ENCODE results near the gene SMYD3. TPM values are rescaled to one million over a fixed set of nuclear protein-coding genes. Genes with fewer than 3 reads are reported as not detected.
A peak's percentile ranks its signal among the peaks of the same experiment; 100 is the strongest.
"Not testable (repeated sequence)": the region's sequence is repeated elsewhere in the genome, so short reads cannot be mapped to it uniquely, and the experiment has no call there.

The SMYD3 gene
- polyA plus RNA-seq, 1 donor from 2014 or later, result 35.9 TPM

DNA sequence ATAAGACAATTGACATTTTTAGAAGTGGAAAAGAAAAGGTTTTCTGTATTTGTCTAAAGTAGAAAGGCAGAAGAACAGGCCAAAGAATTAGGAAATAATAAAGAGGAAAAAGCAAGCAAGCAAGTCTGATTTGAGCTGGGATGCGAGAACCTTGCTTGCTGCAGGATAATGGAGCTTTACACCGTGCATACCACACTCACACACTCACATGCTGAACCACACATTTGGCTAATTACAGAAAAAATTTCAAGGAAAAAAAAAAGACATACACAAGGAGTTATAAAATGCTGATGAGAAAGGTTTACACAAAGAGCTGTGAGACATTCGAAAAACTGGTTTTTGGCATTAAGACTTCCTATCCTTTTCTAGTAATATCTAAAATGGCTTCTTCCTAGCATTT, 758.4 kb downstream of the SMYD3 start:
- H3K27ac Mint-ChIP-seq, result no peak overlapping the region
- peaks cover 0 to 2% (median 1%) of the 10 kb centered on the region in 3 donors for H3K9me3 Mint-ChIP-seq
- peaks cover 2 to 5% (median 5%) of the 10 kb centered on the region in 3 donors for H3K4me1 Mint-ChIP-seq
- H3K36me3 Mint-ChIP-seq, result peaks cover 25% of the 10 kb centered on the region
- H3K4me3 Mint-ChIP-seq, result no peak overlapping the region
- H3K27me3 Mint-ChIP-seq, result no peaks in the 10 kb centered on the region

DNA sequence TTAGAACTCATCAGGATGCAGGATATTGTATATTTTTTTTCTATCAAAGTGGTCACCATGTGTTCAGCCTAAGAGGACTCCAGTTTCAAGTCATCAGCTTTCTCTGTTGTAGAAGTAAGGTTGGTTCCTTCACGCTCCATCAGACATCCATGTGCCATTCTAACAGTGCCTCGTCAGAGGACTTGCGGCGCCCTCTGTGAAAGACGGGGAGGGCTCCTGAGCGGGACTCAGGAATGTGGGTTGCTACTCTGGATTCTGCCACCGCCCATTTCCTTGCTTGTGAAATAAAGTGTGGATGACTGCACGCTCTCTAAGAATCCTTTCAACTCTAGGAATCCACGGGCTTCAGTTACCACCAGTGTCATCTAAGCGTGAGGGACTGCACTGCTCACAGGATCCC, 758.8 kb downstream of the SMYD3 start:
- no peak overlapping the region for H3K4me3 Mint-ChIP-seq
- no peak overlapping the region for H3K27ac Mint-ChIP-seq
- H3K27me3 Mint-ChIP-seq, result no peaks in the 10 kb centered on the region
- peaks cover 2 to 5% (median 5%) of the 10 kb centered on the region in 3 donors for H3K4me1 Mint-ChIP-seq
- peaks cover 0 to 2% (median 1%) of the 10 kb centered on the region in 3 donors for H3K9me3 Mint-ChIP-seq
- peaks cover 25% of the 10 kb centered on the region for H3K36me3 Mint-ChIP-seq

DNA sequence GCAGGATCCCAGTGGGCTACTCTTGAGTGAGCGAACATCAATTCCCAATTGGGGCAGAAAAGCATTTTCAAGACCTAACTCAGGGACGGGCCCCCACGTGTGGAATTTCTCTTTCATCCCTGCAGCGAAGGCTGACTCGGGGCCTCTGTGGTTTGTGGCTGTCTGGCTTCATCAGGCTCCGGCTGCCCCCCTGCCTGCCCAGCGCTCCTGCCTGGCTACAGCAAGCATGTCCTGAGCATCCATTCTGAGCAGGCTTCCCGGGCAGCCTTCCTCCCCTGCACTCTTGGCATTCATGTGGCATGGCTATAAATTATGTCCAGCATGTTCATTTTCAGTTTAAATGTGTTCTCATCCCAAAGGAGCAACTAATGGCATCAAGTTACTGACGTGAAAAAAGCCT, 764.2 kb downstream of the SMYD3 start:
- H3K4me3 Mint-ChIP-seq, result no peak overlapping the region
- H3K27ac Mint-ChIP-seq, result no peak overlapping the region
- H3K4me1 Mint-ChIP-seq, result peaks cover 0 to 4% (median 2%) of the 10 kb centered on the region in 3 donors
- H3K36me3 Mint-ChIP-seq, result peaks cover 20% of the 10 kb centered on the region
- H3K9me3 Mint-ChIP-seq, result peaks cover 0 to 2% (median 1%) of the 10 kb centered on the region in 3 donors
- H3K27me3 Mint-ChIP-seq, result no peaks in the 10 kb centered on the region

DNA sequence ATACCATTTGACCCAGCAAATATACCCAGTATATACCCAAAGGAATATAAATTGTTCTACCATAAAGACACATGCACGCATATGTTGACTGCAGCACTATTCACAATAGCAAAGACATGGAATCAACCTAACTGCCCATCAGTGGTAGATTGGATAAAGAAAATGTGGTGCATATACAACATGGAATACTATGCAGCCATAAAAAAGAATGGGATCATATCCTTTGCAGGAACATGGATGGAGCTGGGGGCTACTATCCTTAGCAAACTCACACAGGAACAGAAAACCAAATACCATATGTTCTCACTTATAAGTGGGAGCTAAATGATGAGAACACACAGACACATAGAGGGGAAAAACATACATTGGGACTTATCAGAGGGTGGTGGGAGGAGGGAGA, 766.7 kb downstream of the SMYD3 start:
- not testable (repeated sequence) for H3K4me3 Mint-ChIP-seq, H3K36me3 Mint-ChIP-seq, H3K9me3 Mint-ChIP-seq, H3K4me1 Mint-ChIP-seq, H3K27me3 Mint-ChIP-seq, H3K27ac Mint-ChIP-seq

DNA sequence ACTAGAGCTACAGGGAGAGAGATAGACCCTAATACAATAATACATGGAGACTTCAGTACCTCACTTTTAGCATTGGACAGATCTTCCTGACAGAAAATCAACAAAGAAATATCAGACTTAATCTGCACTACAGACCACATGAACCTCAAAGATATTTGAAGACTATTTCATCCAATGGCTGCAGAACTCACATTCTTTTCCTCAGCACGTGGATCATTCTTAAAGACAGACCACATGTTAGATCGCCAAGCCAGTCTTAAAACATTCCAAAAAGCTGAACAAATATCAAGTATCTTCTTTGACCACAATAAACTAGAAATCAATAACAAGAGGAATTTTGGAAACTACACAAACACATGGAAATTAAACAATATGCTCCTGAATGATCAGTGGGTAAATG, 776.3 kb downstream of the SMYD3 start:
- no peak overlapping the region for H3K4me3 Mint-ChIP-seq
- H3K4me1 Mint-ChIP-seq, result peaks cover 0 to 5% (median 0%) of the 10 kb centered on the region in 3 donors
- H3K27me3 Mint-ChIP-seq, result no peaks in the 10 kb centered on the region
- peaks cover 9 to 50% (median 34%) of the 10 kb centered on the region in 3 donors for H3K9me3 Mint-ChIP-seq
- H3K36me3 Mint-ChIP-seq, result peaks cover 12% of the 10 kb centered on the region
- H3K27ac Mint-ChIP-seq, result no peak overlapping the region

DNA sequence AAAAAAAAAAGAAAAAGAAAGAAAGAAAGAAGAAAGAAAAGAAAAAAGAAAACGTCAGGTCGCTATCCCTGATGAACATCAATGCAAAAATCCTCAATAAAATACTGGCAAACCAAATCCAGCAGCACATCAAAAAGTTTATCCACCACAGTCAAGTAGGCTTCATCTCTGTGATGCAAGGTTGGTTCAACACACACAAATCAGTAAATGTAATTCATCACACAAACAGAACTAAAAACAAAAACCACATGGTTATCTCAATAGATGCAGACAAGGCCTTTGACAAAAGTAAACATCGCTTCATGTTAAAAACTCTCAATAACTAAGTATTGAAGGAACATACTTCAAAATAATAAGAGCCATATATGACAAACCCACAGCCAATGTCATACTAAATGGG, 779.0 kb downstream of the SMYD3 start:
- Mint-ChIP-seq H3K9me3 (peaks cover 7 to 46% (median 34%) of the 10 kb centered on the region in 3 donors), H3K36me3 (peaks cover 14% of the 10 kb centered on the region)
- H3K27ac Mint-ChIP-seq, H3K4me1 Mint-ChIP-seq, H3K27me3 Mint-ChIP-seq, H3K4me3 Mint-ChIP-seq: not testable (repeated sequence)

DNA sequence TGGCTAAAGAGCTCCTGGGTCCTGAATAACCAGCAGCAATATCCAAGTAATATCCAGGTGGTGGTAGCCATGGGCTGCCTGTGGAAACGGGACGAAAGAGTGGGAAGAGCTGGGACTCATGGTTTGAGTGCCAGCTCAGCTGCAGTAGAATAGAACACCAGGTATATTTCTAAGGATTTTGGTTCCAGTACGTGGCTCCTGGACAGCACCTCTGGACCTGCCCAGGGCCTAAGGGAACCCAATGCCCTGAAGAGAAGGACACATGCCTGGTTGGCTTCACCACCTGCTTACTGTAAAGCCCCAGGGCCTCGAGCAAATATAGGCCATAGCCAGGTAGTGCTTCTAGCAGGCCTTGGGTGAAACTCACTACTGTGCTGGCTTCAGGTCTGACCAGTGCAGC, 785.6 kb downstream of the SMYD3 start:
- H3K9me3 Mint-ChIP-seq, result peaks cover 0 to 5% (median 5%) of the 10 kb centered on the region in 3 donors
- no peaks in the 10 kb centered on the region for H3K27me3 Mint-ChIP-seq
- H3K4me3 Mint-ChIP-seq, result no peak overlapping the region
- no peaks in the 10 kb centered on the region for H3K4me1 Mint-ChIP-seq
- peaks cover 4% of the 10 kb centered on the region for H3K36me3 Mint-ChIP-seq
- H3K27ac Mint-ChIP-seq, result no peak overlapping the region

DNA sequence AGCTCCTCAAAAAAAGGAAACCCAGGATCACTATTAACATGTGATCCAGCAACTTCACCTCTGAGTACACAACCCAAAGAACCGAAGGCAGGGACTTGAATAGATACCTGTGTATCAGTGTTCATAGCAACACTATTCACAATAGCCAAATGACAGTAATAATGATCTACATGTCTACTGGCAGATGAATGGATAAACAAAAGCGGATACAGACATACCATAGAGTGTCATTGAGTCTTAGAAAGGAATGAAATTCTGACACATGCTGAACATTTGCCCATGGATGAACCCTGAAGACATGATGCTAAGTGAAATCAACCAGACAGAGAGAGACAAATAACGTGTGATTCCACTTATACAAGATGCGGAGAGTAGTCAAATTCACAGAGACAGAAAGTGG, 788.1 kb downstream of the SMYD3 start:
- Mint-ChIP-seq H3K27me3 (no peaks in the 10 kb centered on the region), H3K4me1 (peaks cover 3 to 4% (median 3%) of the 10 kb centered on the region in 3 donors), H3K4me3 (no peak overlapping the region)

DNA sequence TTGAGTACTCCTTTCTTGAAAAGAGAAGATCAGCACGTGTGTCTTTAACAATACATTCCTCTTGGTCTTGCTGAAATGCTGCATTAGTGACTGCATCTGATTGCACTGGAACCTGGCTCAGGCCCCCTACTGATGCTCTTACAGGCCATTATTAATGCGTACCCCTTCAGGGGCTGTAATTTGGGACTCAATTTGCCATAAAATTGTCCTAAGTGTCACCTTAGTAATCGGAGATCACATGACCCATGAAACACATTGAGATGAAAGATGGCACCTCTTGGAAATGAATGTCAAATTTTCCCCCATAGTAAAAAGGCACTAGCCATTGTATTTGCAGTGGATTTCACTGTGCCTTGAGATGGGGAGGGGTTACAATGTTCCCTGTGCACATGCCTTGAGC, 789.0 kb downstream of the SMYD3 start:
- Mint-ChIP-seq H3K27me3 (no peaks in the 10 kb centered on the region), H3K27ac (no peak overlapping the region), H3K4me3 (no peak overlapping the region), H3K9me3 (peaks cover 0 to 4% (median 0%) of the 10 kb centered on the region in 3 donors), H3K36me3 (peaks cover under 1% of the 10 kb centered on the region), H3K4me1 (peaks cover 3 to 4% (median 3%) of the 10 kb centered on the region in 3 donors)

More for the DNA sequence above, 788.1 kb downstream of the SMYD3 start:
- Mint-ChIP-seq H3K36me3 (peaks cover 2% of the 10 kb centered on the region), H3K9me3 (peaks cover 0 to 4% (median 0%) of the 10 kb centered on the region in 3 donors), H3K27ac (peak overlapping the region in 1 of 3 donors; percentile 9)

DNA sequence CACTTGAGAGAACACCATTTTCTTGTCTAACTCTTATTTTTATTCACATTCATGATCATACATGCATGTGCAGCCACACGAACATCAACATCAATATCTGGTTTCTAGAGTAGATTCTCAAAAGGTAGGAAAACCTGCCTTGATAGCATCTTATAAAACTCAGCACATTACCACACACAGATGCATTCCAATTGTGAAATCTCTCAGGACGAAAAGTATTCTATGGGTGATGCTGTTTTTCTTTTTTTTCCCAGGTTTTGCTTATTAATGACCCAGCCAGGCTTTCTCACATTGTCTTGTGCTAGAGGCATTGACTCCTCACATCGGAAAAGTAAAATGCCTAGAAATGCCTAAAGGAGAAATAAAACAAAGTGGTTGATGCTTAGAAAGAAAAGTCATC, 789.5 kb downstream of the SMYD3 start:
- Mint-ChIP-seq H3K27ac (no peak overlapping the region), H3K4me1 (peaks cover 3 to 4% (median 3%) of the 10 kb centered on the region in 3 donors), H3K4me3 (no peak overlapping the region), H3K27me3 (no peaks in the 10 kb centered on the region), H3K9me3 (peaks cover 0 to 4% (median 0%) of the 10 kb centered on the region in 3 donors), H3K36me3 (no peaks in the 10 kb centered on the region)

DNA sequence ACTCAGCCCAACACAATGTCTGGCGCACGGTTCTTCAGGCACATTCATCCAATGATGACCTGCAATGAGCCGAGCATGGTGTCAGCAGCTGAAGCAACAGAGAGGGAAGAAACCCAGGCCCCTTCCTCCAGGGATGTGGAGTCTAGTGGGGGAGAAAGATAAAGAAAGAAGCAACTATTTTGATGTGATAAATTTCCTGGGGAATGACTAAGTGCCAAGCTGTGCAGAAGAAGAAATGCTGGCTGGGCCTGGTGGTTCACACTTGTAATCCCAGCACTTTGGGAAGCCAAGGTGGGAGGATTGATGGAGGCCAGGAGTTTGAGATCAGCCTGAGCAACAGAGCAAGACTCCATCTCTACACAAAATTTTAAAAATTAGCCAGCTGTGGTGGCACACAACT, 790.5 kb downstream of the SMYD3 start:
- Mint-ChIP-seq H3K9me3 (peaks cover 0 to 4% (median 0%) of the 10 kb centered on the region in 3 donors), H3K27ac (no peak overlapping the region), H3K4me1 (peaks cover 3 to 6% (median 4%) of the 10 kb centered on the region in 3 donors)

DNA sequence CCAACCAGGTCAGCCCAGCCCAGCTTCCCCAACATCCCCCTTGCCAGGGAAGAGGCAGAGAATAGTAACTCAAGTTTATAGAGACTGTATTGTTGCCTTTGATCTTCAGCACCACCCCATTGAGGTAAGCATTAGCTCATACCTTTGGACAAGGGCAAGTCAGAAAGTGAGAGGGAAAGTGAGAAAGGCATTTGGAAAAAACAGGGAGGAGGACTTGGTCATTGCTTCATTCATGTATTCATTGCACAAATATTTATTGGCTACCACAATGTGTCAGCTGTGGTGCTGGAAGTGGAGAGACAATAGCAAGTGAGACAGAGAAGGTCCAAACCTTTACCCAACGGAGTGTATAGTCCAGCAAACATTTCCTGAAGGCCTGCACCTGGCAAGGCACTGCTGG, 791.1 kb downstream of the SMYD3 start:
- H3K9me3 Mint-ChIP-seq, result peaks cover 0 to 4% (median 0%) of the 10 kb centered on the region in 3 donors
- no peak overlapping the region for H3K27ac Mint-ChIP-seq
- H3K36me3 Mint-ChIP-seq, result no peaks in the 10 kb centered on the region
- no peak overlapping the region for H3K4me3 Mint-ChIP-seq
- H3K27me3 Mint-ChIP-seq, result no peaks in the 10 kb centered on the region
- peaks cover 3 to 6% (median 4%) of the 10 kb centered on the region in 3 donors for H3K4me1 Mint-ChIP-seq

More for the DNA sequence above, 790.5 kb downstream of the SMYD3 start:
- no peaks in the 10 kb centered on the region for H3K36me3 Mint-ChIP-seq
- H3K4me3 Mint-ChIP-seq, result no peak overlapping the region
- H3K27me3 Mint-ChIP-seq, result no peaks in the 10 kb centered on the region

DNA sequence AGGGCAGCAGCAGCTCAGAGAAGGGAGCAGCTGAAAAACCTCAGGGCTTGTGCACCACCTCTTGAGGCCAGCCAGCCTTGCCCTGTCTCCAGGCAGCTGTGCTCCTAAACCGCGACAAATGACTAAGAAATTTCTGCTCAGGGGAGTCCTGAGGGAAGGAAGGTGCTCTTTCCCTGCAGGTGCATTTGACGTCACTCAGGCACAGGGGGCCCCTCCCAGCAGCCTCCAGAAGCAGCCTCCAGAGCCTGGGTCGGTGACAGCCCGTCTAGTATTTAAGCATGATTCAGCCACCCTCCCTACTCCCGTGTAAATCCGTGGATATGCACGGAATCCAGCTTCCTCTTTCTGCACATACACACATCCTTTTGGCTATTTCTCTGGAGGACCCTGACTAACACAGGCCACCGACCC, 791.8 kb downstream of the SMYD3 start:
- Mint-ChIP-seq H3K4me1 (peaks cover 3 to 6% (median 4%) of the 10 kb centered on the region in 3 donors), H3K27ac (no peak overlapping the region), H3K9me3 (peaks cover 0 to 4% (median 0%) of the 10 kb centered on the region in 3 donors)

DNA sequence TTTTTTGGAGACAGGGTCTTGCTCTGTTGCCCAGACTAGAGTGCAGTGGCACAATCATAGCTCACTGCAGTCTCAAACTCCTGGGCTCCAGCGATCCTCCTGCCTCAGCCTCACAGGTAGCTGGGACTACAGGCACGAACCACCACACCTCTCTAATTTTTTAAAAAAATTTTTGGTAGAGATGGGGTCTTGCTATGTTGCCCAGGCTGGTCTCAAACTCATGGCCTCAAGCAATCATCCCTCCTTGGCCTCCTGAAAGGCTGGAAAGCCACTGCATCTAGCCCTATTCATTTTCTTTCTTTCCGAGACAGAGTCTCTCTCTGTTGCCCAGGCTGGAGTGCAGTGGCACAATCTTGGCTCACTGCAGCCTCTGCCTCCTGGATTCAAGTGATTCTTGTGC, 793.1 kb downstream of the SMYD3 start:
- not testable (repeated sequence) for H3K4me1 Mint-ChIP-seq, H3K36me3 Mint-ChIP-seq, H3K27ac Mint-ChIP-seq, H3K9me3 Mint-ChIP-seq, H3K27me3 Mint-ChIP-seq
- H3K4me3 Mint-ChIP-seq, result peak overlapping the region in 1 of 4 donors; percentile 39

More for the DNA sequence above, 791.8 kb downstream of the SMYD3 start:
- H3K36me3 Mint-ChIP-seq, result no peaks in the 10 kb centered on the region
- H3K27me3 Mint-ChIP-seq, result no peaks in the 10 kb centered on the region
- H3K4me3 Mint-ChIP-seq, result no peak overlapping the region

DNA sequence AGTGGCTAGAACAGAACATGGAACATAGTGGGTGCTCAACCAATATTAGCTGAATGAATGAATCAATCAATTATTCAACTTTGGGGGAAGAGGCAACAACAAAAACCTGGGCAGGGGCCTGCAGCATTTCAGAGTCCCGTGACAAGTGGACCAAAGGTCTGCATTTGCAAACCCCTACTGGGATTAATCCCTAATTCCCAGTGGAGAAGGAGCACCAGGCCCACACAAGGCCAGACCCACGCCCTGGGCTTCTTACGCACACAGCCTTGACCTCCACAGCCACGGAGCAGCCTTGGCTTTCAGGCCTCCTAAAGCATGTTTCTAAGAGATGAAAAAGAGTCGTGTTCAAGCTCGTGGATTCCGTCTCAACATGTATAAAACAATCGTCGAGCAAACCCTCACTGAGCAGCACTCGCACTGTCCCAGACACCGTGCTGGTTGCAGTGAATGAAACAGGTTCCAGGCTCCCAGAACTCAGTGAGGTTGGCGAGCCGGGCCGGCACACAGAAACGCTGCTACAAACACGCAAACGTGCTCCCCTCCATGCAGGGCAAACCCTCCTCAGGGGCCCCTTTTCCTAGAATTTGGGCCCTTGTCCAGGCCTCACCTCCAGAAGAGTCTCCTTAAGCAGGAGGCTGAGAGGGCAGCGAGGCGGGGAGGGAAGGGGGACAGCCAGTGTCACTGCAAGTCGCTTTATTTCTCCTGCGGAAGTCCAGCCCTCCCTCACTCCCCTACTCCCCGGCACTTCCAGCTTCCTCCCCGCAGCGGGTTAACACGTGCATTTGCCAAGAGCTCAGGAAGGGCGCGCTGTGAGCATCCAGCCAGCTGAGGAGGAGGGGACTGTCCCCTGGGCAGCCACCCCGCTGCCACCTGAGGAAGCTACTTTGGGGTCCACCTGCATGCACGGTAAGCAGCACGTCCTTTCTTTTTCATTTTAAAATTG, 795.8 kb downstream of the SMYD3 start:
- Mint-ChIP-seq H3K36me3 (peaks cover 1% of the 10 kb centered on the region), H3K27ac (no peak overlapping the region), H3K4me3 (no peak overlapping the region), H3K4me1 (peaks cover 2 to 6% (median 3%) of the 10 kb centered on the region in 3 donors), H3K27me3 (no peaks in the 10 kb centered on the region), H3K9me3 (no peaks in the 10 kb centered on the region)
